Nephron progenitor cell (in vitro differentiated cells): Measurements from ENCODE around the gene MAP3K4.
"Not testable (repeated sequence)": the region's sequence is repeated elsewhere in the genome, so short reads cannot be mapped to it uniquely, and the experiment has no call there.

Experiments
- DNase-seq: peaks from one replicate; pipeline ENCODE4 v3.0.0; 2021
- H3K27ac Mint-ChIP-seq: 2 replicates; pipeline ENCODE4 v1.8.0; 2021; ENCODE audit warnings: mild to moderate bottlenecking, moderate library complexity, mixed read lengths
- H3K27me3 Mint-ChIP-seq: 2 replicates; pipeline ENCODE4 v1.8.0; 2021; ENCODE audit warnings: mild to moderate bottlenecking, low read depth, mixed read lengths; ENCODE audit not compliant: poor library complexity
- H3K36me3 Mint-ChIP-seq: 2 replicates; pipeline ENCODE4 v1.8.0; 2021; ENCODE audit warnings: low read depth, mixed read lengths
- H3K4me1 Mint-ChIP-seq: 2 replicates; pipeline ENCODE4 v1.8.0; 2021; ENCODE audit warnings: mixed read lengths
- H3K4me3 Mint-ChIP-seq: 2 replicates; pipeline ENCODE4 v1.8.0; 2021; ENCODE audit warnings: mild to moderate bottlenecking, moderate library complexity, mixed read lengths
- H3K9me3 Mint-ChIP-seq: 2 replicates; pipeline ENCODE4 v1.8.0; 2021; ENCODE audit warnings: mild to moderate bottlenecking, moderate library complexity, mixed read lengths
- TF ChIP-seq, protein P1 (sequence below): fragments of 200-600 bp; sonication (generic); IDR thresholded peaks from 2 replicates; pipeline ENCODE4 v1.5.0; 2021; ENCODE audit warnings: antibody characterized with exemption

Gene MAP3K4

DNA sequence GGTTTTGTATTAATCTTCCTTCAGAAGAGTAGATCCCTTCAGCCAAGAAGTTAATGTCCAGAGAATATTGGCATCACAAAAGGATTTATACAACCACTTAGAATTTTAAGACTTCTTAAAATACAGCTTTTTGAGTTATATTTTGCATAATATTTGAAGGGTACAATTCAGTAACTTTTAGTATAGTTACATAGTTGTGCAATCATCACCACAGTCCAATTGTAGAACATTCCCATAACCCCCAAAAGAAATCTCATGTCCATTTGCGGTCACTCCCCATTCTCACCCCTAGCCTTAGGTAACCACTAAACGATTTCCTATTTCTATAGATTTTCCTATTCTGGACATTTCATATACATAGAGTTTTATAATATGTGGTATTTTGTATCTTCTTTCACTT is 126.4 kb downstream of the MAP3K4 start:
- Mint-ChIP-seq H3K27ac (no peak overlapping the region), H3K4me3 (no peak overlapping the region), H3K36me3 (peaks cover 93% of the 10 kb centered on the region), H3K9me3 (peaks cover 52% of the 10 kb centered on the region), H3K4me1 (peaks cover 22% of the 10 kb centered on the region), H3K27me3 (no peaks in the 10 kb centered on the region)
- TF ChIP-seq, protein P1, sequence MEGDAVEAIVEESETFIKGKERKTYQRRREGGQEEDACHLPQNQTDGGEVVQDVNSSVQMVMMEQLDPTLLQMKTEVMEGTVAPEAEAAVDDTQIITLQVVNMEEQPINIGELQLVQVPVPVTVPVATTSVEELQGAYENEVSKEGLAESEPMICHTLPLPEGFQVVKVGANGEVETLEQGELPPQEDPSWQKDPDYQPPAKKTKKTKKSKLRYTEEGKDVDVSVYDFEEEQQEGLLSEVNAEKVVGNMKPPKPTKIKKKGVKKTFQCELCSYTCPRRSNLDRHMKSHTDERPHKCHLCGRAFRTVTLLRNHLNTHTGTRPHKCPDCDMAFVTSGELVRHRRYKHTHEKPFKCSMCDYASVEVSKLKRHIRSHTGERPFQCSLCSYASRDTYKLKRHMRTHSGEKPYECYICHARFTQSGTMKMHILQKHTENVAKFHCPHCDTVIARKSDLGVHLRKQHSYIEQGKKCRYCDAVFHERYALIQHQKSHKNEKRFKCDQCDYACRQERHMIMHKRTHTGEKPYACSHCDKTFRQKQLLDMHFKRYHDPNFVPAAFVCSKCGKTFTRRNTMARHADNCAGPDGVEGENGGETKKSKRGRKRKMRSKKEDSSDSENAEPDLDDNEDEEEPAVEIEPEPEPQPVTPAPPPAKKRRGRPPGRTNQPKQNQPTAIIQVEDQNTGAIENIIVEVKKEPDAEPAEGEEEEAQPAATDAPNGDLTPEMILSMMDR: no peak
- DNase-seq: no peak

DNA sequence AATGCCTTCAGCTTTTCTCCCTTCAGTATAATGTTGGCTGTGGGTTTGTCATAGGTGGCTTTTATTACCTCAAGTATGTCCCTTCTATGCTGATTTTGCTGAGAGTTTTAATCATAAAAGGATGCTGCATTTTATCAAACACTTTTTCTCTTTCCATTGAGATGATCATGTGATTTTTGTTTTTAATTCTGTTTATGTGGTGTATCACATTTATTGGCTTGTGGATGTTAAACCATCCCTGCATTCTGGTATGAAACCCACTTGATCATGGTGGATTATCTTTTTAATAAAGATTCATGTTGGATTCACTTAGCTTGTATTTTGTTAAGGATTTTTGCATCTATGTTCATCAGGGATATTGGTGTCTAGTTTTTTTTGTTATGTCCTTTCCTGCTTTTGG is 131.8 kb downstream of the MAP3K4 start:
- H3K4me1 Mint-ChIP-seq, DNase-seq, H3K27me3 Mint-ChIP-seq, H3K4me3 Mint-ChIP-seq, H3K27ac Mint-ChIP-seq: not testable (repeated sequence)
- Mint-ChIP-seq H3K9me3 (peaks cover 100% of the 10 kb centered on the region), H3K36me3 (peaks cover 100% of the 10 kb centered on the region)

DNA sequence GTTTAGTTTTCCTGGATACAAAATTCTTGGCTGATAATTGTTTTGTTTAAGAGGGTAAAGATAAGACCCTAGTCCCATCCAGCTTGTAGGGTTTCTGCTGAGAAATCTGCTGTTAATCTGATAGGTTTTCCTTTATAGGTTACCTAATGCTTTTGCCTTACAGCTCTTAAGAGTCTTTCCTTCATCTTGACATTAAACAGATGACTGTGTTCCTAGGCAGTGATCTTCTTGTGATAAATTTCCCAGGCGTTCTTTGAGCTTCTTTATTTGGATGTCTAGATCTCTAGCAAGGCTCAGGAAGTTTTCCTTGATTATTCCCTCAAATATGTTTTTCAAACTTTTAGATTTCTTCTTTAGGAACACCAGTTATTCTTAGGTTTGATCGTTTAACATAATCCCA is 134.0 kb downstream of the MAP3K4 start:
- H3K4me3 Mint-ChIP-seq: no peak overlapping the region
- peaks cover 5% of the 10 kb centered on the region for H3K27me3 Mint-ChIP-seq
- TF ChIP-seq, protein P1: no peak
- peaks cover 100% of the 10 kb centered on the region for H3K9me3 Mint-ChIP-seq
- H3K36me3 Mint-ChIP-seq: peaks cover 100% of the 10 kb centered on the region
- no peak overlapping the region for H3K27ac Mint-ChIP-seq
- H3K4me1 Mint-ChIP-seq: no peaks in the 10 kb centered on the region
- no peak for DNase-seq

DNA sequence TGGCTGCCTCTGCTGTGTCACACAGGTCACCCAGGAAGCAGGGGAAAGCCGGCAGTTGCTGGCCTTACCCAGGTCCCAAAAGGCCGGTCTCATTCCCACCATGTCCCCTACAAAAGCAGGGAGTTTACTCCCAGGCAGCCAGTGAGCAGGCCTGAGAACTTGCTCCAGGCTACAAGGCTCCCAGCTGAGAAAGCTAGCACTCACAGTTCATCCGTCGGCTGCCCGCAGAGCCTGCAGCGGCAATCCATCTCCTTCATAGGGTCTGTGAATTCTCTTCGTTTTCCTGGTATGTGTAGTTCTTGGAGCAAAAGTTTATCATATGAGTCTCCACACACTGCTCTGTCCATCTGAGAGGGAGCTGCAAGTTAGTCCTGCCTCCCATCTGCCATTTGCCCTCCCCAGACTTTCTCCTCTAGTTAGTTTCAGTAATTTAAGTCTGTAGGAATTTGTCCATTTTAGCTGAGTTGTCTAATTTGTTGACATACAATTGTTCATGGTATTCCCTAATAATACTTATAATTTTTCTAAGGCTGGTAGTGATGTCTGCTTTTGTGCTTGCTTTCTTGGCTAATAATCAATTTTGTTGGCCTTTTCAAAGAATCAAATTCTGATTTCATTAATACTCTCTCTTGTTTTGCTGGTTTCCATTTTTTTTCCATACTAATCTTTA is 135.6 kb downstream of the MAP3K4 start:
- peaks cover 5% of the 10 kb centered on the region for H3K27me3 Mint-ChIP-seq

DNA sequence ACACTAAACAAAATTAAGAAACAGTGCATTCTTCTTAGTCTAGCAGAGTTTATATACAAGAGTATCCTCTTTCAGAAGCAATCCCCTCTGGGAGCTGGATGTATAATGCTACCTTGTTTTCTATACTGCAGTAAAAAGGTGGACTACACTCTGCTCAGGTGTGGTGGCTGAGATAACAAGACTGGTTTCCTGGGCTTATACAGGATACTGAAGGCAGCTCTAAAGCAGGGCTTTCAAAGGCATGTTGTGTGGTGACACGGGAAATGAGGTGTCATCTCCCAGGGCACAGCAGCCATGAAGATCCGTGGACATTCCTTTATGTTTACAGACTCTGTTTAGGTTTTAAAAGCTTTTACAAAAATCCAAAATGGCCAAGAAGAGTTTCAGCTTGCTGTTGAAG is 136.7 kb downstream of the MAP3K4 start:
- no peaks in the 10 kb centered on the region for H3K4me1 Mint-ChIP-seq
- peaks cover 5% of the 10 kb centered on the region for H3K27me3 Mint-ChIP-seq
- no peak for DNase-seq
- peaks cover 100% of the 10 kb centered on the region for H3K36me3 Mint-ChIP-seq
- no peak overlapping the region for H3K4me3 Mint-ChIP-seq
- H3K27ac Mint-ChIP-seq: no peak overlapping the region
- peaks cover 75% of the 10 kb centered on the region for H3K9me3 Mint-ChIP-seq
- TF ChIP-seq, protein P1: no peak

More for the DNA sequence above, 135.6 kb downstream of the MAP3K4 start:
- H3K4me1 Mint-ChIP-seq: no peaks in the 10 kb centered on the region
- peaks cover 86% of the 10 kb centered on the region for H3K9me3 Mint-ChIP-seq
- DNase-seq: no peak
- no peak overlapping the region for H3K27ac Mint-ChIP-seq
- TF ChIP-seq, protein P1: no peak
- no peak overlapping the region for H3K4me3 Mint-ChIP-seq
- peaks cover 100% of the 10 kb centered on the region for H3K36me3 Mint-ChIP-seq

DNA sequence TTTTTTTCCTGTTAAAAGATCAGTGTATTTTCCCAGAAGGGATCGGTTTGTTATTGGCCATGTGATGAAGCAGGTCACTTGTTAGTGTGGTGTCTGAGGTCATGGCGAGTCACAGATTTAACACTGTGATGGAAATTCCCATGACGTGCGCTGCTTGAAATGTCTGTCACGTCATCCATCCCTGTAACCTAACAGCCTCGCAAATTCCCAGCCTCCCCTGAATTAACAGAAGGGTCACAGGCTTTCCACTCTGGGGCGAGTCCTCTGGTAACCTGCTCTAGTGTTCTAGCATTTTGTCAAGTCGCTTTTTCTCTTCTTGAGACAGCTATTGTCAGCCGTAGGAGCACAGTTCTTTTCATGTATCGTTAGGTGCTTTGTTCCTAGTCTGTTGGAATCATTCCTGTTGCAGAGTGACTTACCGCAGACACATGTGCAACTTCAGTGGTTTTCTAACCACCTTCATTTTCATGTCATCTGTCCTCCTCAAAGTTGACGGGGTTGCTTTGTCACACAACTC is 137.2 kb downstream of the MAP3K4 start:
- Mint-ChIP-seq H3K4me1 (no peaks in the 10 kb centered on the region), H3K36me3 (peaks cover 100% of the 10 kb centered on the region), H3K9me3 (peaks cover 70% of the 10 kb centered on the region), H3K4me3 (no peak overlapping the region), H3K27ac (no peak overlapping the region), H3K27me3 (peaks cover 5% of the 10 kb centered on the region)
- TF ChIP-seq, protein P1: no peak
- DNase-seq: no peak
